H1 (cell line): ENCODE measurements around the gene CCDC154. TPM values are rescaled to one million over a fixed set of nuclear protein-coding genes. Genes with fewer than 3 reads are reported as not detected.

ENCODE experiments used
- CTCF ChIA-PET: fragments of 300-600 bp; sonication (Branson Sonifier 250); formaldehyde crosslinking; loops from one replicate; lab custom pipeline; 2021; ENCODE audit not compliant: partially characterized antibody; lab: Charles Lee
- POLR2A ChIA-PET: fragments of 300-600 bp; sonication (Branson Sonifier 250); formaldehyde crosslinking; loops from one replicate; lab custom pipeline; 2021; ENCODE audit warnings: inconsistent platforms; ENCODE audit not compliant: partially characterized antibody; lab: Charles Lee
- DNase-seq, 2 experiments: peaks; one replicate each; pipeline versions ENCODE4 v3.0.0 to v3.0.0-alpha.2; 2010 to 2022; ENCODE audit warnings: low spot score in 2 of 2, low read depth in 1 of 2, mixed read lengths in 1 of 2
- FAIRE-seq: peaks from 2 replicates; lab custom pipeline; 2011; peaks lifted over from hg19 to GRCh38; lab: Jason Lieb, UNC
- H2AFZ ChIP-seq: 2 replicates; pipeline ENCODE4 v1.8.1; 2012; ENCODE audit warnings: low read length, inconsistent platforms
- H2AK5ac ChIP-seq: 2 replicates; pipeline ENCODE4 v1.6.1; 2013; ENCODE audit warnings: low read depth, low read length
- H2BK120ac ChIP-seq: replicated peaks from 2 replicates; pipeline ENCODE3; 2013; ENCODE audit warnings: low read depth, low read length, inconsistent platforms
- H2BK12ac ChIP-seq: 2 replicates; pipeline ENCODE4 v1.6.1; 2013; ENCODE audit warnings: low read depth, low read length
- H2BK15ac ChIP-seq: 2 replicates; pipeline ENCODE4 v1.6.1; 2013; ENCODE audit warnings: low read length
- H2BK20ac ChIP-seq: 2 replicates; pipeline ENCODE4 v1.6.1; 2013; ENCODE audit warnings: low read length
- H2BK5ac ChIP-seq: 2 replicates; pipeline ENCODE4 v1.6.1; 2013; ENCODE audit warnings: low read depth, low read length
- H3K14ac ChIP-seq: 2 replicates; pipeline ENCODE4 v1.6.1; 2013; ENCODE audit warnings: inconsistent platforms; ENCODE audit not compliant: insufficient read length
- H3K18ac ChIP-seq: 2 replicates; pipeline ENCODE4 v1.6.1; 2013; ENCODE audit warnings: low read length; ENCODE audit errors: extremely low read depth
- H3K23ac ChIP-seq: 2 replicates; pipeline ENCODE4 v1.6.1; 2013; ENCODE audit warnings: inconsistent platforms; ENCODE audit not compliant: insufficient read length
- H3K23me2 ChIP-seq: 2 replicates; pipeline ENCODE4 v1.6.1; 2013; ENCODE audit warnings: low read depth, low read length
- H3K27ac ChIP-seq: 2 replicates; pipeline ENCODE4 v1.6.1; 2011; ENCODE audit warnings: low read depth, low read length, inconsistent platforms
- H3K27me3 ChIP-seq, 4 experiments: replicated peaks in 1 of 4; 1 replicate in 1 of 4; 2 replicates in 3 of 4; pipeline versions ENCODE4 v1.6.1 to v1.8.1; 2011 to 2013; ENCODE audit warnings: low read length in 3 of 4, mild to moderate bottlenecking in 3 of 4, inconsistent platforms in 2 of 4, mixed read lengths in 2 of 4, moderate library complexity in 1 of 4; ENCODE audit not compliant: control insufficient read depth in 3 of 4, insufficient read depth in 3 of 4; ENCODE audit errors: extremely low read depth in 1 of 4
- H3K36me3 ChIP-seq, 4 experiments: 2 replicates each; pipeline versions ENCODE4 v1.6.1 to v1.8.1; 2011 to 2013; ENCODE audit warnings: mild to moderate bottlenecking in 4 of 4, low read length in 3 of 4, moderate library complexity in 2 of 4, control low read depth in 1 of 4, inconsistent platforms in 1 of 4; ENCODE audit not compliant: insufficient read depth in 4 of 4, control insufficient read depth in 2 of 4
- H3K4ac ChIP-seq: replicated peaks from 2 replicates; pipeline ENCODE3; 2013; ENCODE audit warnings: low read length, low read depth, mixed read lengths, inconsistent platforms; ENCODE audit not compliant: insufficient read length
- H3K4me1 ChIP-seq, 4 experiments: replicated peaks in 1 of 4; 1 replicate in 1 of 4; 2 replicates in 3 of 4; pipeline versions ENCODE4 v1.6.1 to v1.8.1; 2011 to 2013; ENCODE audit warnings: low read length in 3 of 4, inconsistent platforms in 2 of 4, mixed read lengths in 1 of 4; ENCODE audit not compliant: insufficient read depth in 4 of 4, control insufficient read depth in 3 of 4
- H3K4me2 ChIP-seq, 2 experiments: 2 replicates each; pipeline versions ENCODE4 v1.6.1 to v1.8.1; 2011 to 2013; ENCODE audit warnings: low read depth in 2 of 2, low read length in 2 of 2, control low read depth in 1 of 2, inconsistent platforms in 1 of 2, mild to moderate bottlenecking in 1 of 2; ENCODE audit not compliant: insufficient read depth in 1 of 2
- H3K4me3 ChIP-seq, 4 experiments: fragments of 200-600, 300-600 bp in 1 of 4; sonication (generic), shearing (Covaris generic), sonication (Bioruptor Twin) in 1 of 4; 2 replicates each; pipeline versions ENCODE4 v1.5.1 to v1.8.1; 2011 to 2016; ENCODE audit warnings: low read length in 4 of 4, low read depth in 3 of 4, control low read depth in 2 of 4, inconsistent platforms in 2 of 4, mild to moderate bottlenecking in 2 of 4, mixed read lengths in 1 of 4, moderate library complexity in 1 of 4; ENCODE audit not compliant: insufficient read depth in 2 of 4; ENCODE audit errors: extremely low read depth in 1 of 4
- H3K56ac ChIP-seq: replicated peaks from 2 replicates; pipeline ENCODE3; 2013; ENCODE audit warnings: low read depth, mild to moderate bottlenecking, mixed read lengths, low read length, inconsistent platforms; ENCODE audit not compliant: insufficient read length
- H3K79me1 ChIP-seq: 2 replicates; pipeline ENCODE4 v1.6.1; 2013; ENCODE audit warnings: low read depth, low read length, control low read depth
- H3K79me2 ChIP-seq, 2 experiments: 2 replicates each; pipeline versions ENCODE4 v1.6.1 to v1.8.1; 2012 to 2013; ENCODE audit warnings: low read length in 2 of 2, mild to moderate bottlenecking in 2 of 2, inconsistent platforms in 1 of 2; ENCODE audit not compliant: insufficient read depth in 2 of 2, control insufficient read depth in 1 of 2
- H3K9ac ChIP-seq, 4 experiments: replicated peaks in 1 of 4; 1 replicate in 1 of 4; 2 replicates in 3 of 4; pipeline versions ENCODE4 v1.6.1 to v1.8.1; 2011 to 2013; ENCODE audit warnings: low read depth in 3 of 4, low read length in 3 of 4, control low read depth in 2 of 4, mild to moderate bottlenecking in 2 of 4, moderate library complexity in 2 of 4, inconsistent platforms in 1 of 4; ENCODE audit errors: extremely low read depth in 1 of 4
- H3K9me3 ChIP-seq, 2 experiments: 2 replicates each; pipeline versions ENCODE4 v1.6.1 to v1.8.1; 2012 to 2013; ENCODE audit warnings: mild to moderate bottlenecking in 2 of 2, moderate library complexity in 2 of 2, control low read depth in 1 of 2, inconsistent platforms in 1 of 2, low read depth in 1 of 2, low read length in 1 of 2, mixed read lengths in 1 of 2; ENCODE audit not compliant: insufficient read depth in 2 of 2
- H4K20me1 ChIP-seq, 2 experiments: replicated peaks in 1 of 2; 2 replicates each; pipeline versions ENCODE3 to v1.8.1; 2011 to 2013; ENCODE audit warnings: inconsistent platforms in 2 of 2, low read length in 2 of 2, mild to moderate bottlenecking in 1 of 2; ENCODE audit not compliant: insufficient read depth in 2 of 2, control insufficient read depth in 1 of 2
- H4K5ac ChIP-seq: 2 replicates; pipeline ENCODE4 v1.6.1; 2013; ENCODE audit warnings: low read length, low read depth, mixed read lengths, inconsistent platforms; ENCODE audit not compliant: insufficient read length
- H4K8ac ChIP-seq: 2 replicates; pipeline ENCODE4 v1.8.0; 2013; ENCODE audit warnings: mild to moderate bottlenecking, moderate library complexity, low read length, inconsistent platforms; ENCODE audit not compliant: insufficient read depth; ENCODE audit errors: extremely low read depth
- H4K91ac ChIP-seq: replicated peaks from 2 replicates; pipeline ENCODE3; 2013; ENCODE audit warnings: low read length, mixed read lengths, inconsistent platforms; ENCODE audit not compliant: insufficient read length
- CBX5 ChIP-seq: fragments of 300-800, 300-1000 bp; sonication (generic); IDR thresholded peaks from 2 replicates; pipeline ENCODE4 v1.7.1; 2016; ENCODE audit warnings: antibody characterized with exemption, low read length, low read depth
- CREB1 ChIP-seq: IDR thresholded peaks from 2 replicates; pipeline ENCODE4 v1.6.1; 2012; ENCODE audit warnings: inconsistent platforms
- FOSL1 ChIP-seq: IDR thresholded peaks from 2 replicates; pipeline ENCODE4 v1.6.1; 2011; ENCODE audit warnings: mild to moderate bottlenecking, low read depth, low read length, moderate library complexity; ENCODE audit not compliant: insufficient read depth
- HDAC2 ChIP-seq, 2 experiments: fragments of 300-600 bp in 1 of 2; sonication (generic) in 1 of 2; IDR thresholded peaks; 2 replicates each; pipeline ENCODE4 v1.6.1; 2011 to 2012; ENCODE audit warnings: low read depth in 2 of 2, low read length in 2 of 2, mild to moderate bottlenecking in 2 of 2, moderate library complexity in 2 of 2, borderline replicate concordance in 1 of 2, inconsistent platforms in 1 of 2
- POU5F1 ChIP-seq: IDR thresholded peaks from 2 replicates; pipeline ENCODE4 v1.6.1; 2011; ENCODE audit warnings: low read depth, mild to moderate bottlenecking, low read length, moderate library complexity
- RFX5 ChIP-seq: IDR thresholded peaks from 2 replicates; pipeline ENCODE4 v1.6.1; 2011; ENCODE audit warnings: low read depth, low read length, improper control_type of control experiment, borderline replicate concordance
- RNF2 ChIP-seq: fragments of 200-900, 300-1000 bp; sonication (generic); IDR thresholded peaks from 2 replicates; pipeline ENCODE4 v1.7.1; 2016; ENCODE audit warnings: borderline replicate concordance, low read depth, mild to moderate bottlenecking, antibody characterized with exemption, low read length; ENCODE audit not compliant: poor library complexity, severe bottlenecking; ENCODE audit errors: missing control alignments
- TAF1 ChIP-seq: IDR thresholded peaks from 2 replicates; pipeline ENCODE4 v1.6.1; 2011; ENCODE audit warnings: mild to moderate bottlenecking, low read depth, low read length
- TAF7 ChIP-seq: optimal IDR thresholded peaks from 2 replicates; pipeline ENCODE3; 2011; ENCODE audit warnings: low read depth, mild to moderate bottlenecking, inconsistent platforms, low read length, moderate library complexity, borderline replicate concordance
- WGBS, 2 experiments: shearing (Covaris generic) in 1 of 2; methylation state at CpG; one replicate each; pipeline versions ENCODE4 v1.1.6 to v1.1.7; 2013 to 2015; ENCODE audit warnings: low lambda C conversion rate in 2 of 2, mixed read lengths in 2 of 2, inconsistent platforms in 1 of 2, low coverage in 1 of 2, missing lambda C conversion rate in 1 of 2; ENCODE audit not compliant: insufficient replicate concordance in 2 of 2, insufficient coverage in 1 of 2, insufficient read length in 1 of 2; ENCODE audit errors: extremely low coverage in 1 of 2, missing lambda C conversion rate in 1 of 2; 5-methylcytosine and 5-hydroxymethylcytosine counted together
- polyA plus RNA-seq, 7 experiments: library from polyadenylated mRNA; depleted of rRNA in 3 of 7; stranded (reverse) in 5 of 7; unstranded in 2 of 7; fragments of >200 nt in 5 of 7; fragments of 200-250 nt in 2 of 7; gene quantifications; 1 replicate in 5 of 7; 2 replicates in 1 of 7; 4 replicates in 1 of 7; pipeline versions ENCODE4 v1.2.1 to v1.2.3, GENCODE V29; 2011 to 2013; ENCODE audit warnings: missing spikeins in 2 of 7, mixed read lengths in 2 of 7
- total RNA-seq: library from RNA; stranded (reverse); fragmentation: NEBNext Ultra II Directional; extraction: Animal tissue kit (Norgen Biotek cat#: 25700); gene quantifications from 2 replicates; pipeline ENCODE4 v1.2.1, GENCODE V29; 2021

The CCDC154 gene
- total and polyA plus RNA-seq, 2 of the 8 experiments (the other 6 are each of a cell fraction or from before 2014, with no cell fraction given): 0.15 to 0.88 TPM

DNA sequence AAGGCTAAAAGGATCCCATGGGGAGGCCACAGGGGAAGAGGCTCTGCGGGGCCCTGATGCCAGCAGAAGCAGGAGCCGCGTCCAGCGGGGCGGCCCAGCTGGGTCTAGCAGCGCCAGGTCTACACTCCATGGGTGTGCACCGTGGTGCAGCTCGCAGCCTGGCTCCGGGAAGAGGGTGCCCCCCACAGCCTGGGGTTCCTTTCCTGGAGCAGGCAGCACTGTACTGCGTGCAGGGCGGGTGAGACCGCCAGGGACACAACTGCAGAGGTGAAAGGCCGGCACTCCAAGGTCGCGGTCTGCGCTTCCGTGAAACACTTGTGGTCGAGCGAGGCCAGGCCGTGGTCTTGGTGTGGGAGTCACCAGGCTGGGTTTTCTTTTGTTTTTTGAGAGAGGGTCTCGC lies 6.5 kb upstream of the CCDC154 start:
- ChIA-PET POLR2A (interaction anchor here (0.9 to 1.2 kb wide), 2 partner anchors 19 to 22 kb away, joined by 3 read pairs; no protein-coding TSS in a partner anchor), CTCF (interaction anchor here (0.6 to 2.5 kb wide), 8 partner anchors 12 to 54 kb away, joined by 3 to 8 read pairs (median 4); no protein-coding TSS in a partner anchor)
- Histone ChIP-seq H3K27me3 (no peaks in the 10 kb centered on the region), H3K18ac (no peak overlapping the region), H3K23me2 (no peaks in the 10 kb centered on the region), H4K20me1 (peaks cover 2 to 14% of the 10 kb centered on the region in 2 experiments), H4K5ac (no peak overlapping the region), H3K4me3 (no peak overlapping the region), H2BK12ac (no peak overlapping the region), H3K14ac (no peak overlapping the region), H3K23ac (no peak overlapping the region), H2AFZ (no peak overlapping the region), H3K9me3 (no peaks in the 10 kb centered on the region), H3K79me2 (no peaks in the 10 kb centered on the region), H2BK120ac (no peak overlapping the region), H3K4me1 (no peaks in the 10 kb centered on the region), H4K8ac (no peak overlapping the region), H3K56ac (no peak overlapping the region), H3K4me2 (no peak overlapping the region), H3K27ac (no peak overlapping the region), H3K9ac (no peak overlapping the region), H3K4ac (no peak overlapping the region), H3K36me3 (peaks cover 0 to 49% (median 12%) of the 10 kb centered on the region in 4 experiments; a peak in 5 of 8 replicates), H2BK5ac (no peak overlapping the region), H4K91ac (no peak overlapping the region), H2BK20ac (no peak overlapping the region), H2AK5ac (no peak overlapping the region), H3K79me1 (no peaks in the 10 kb centered on the region), H2BK15ac (no peak overlapping the region)
- 93% methylated on average over 16 of the region's 21 CpGs; no CpG with 5 or more reads in 1 of the 2 experiments for WGBS, 2 experiments
- DNase-seq: no peak
- FAIRE-seq: no peak
- TF ChIP-seq TAF1 (no peak), RNF2 (no peak), CBX5 (no peak), HDAC2 (IDR thresholded peaks at IDR 0.05; ENCODE audit: borderline replicate concordance in 1 of 2, low read depth in 2 of 2, low read length in 2 of 2) (no peak), TAF7 (no peak), CREB1 (no peak), RFX5 (no peak), POU5F1 (no peak), FOSL1 (no peak)
